GM21381 (cell line): ENCODE results near the gene IQCH.

Experiments used
- ATAC-seq: cut with Tn5 transposase; IDR thresholded peaks from one replicate; pipeline ENCODE4 v1.9.1; 2021; ENCODE audit warnings: mild to moderate bottlenecking, moderate library complexity; ENCODE audit not compliant: unreplicated experiment

The IQCH gene

GRCh38 chr15:67480741-67481140, 226.2 kb downstream of the IQCH start:
- ATAC-seq: no peak

GRCh38 chr15:67481680-67482079, 227.1 kb downstream of the IQCH start:
- no peak for ATAC-seq

GRCh38 chr15:67495585-67495984, 241.0 kb downstream of the IQCH start:
- ATAC-seq: no peak

GRCh38 chr15:67501177-67501835, 246.7 kb downstream of the IQCH start:
- no peak for ATAC-seq

GRCh38 chr15:67501836-67502461, 247.4 kb downstream of the IQCH start:
- ATAC-seq: no peak

- ATAC-seq: no peak
Observed at GRCh38 chr15:67504056-67504455, 249.5 kb downstream of the IQCH start.

GRCh38 chr15:67504796-67505195, 250.2 kb downstream of the IQCH start:
- ATAC-seq: no peak

GRCh38 chr15:67505675-67506572, 251.3 kb downstream of the IQCH start:
- ATAC-seq: no peak

- ATAC-seq: no peak
Observed at GRCh38 chr15:67506775-67507747, 252.5 kb downstream of the IQCH start.

GRCh38 chr15:67508407-67508806, 253.8 kb downstream of the IQCH start:
- no peak for ATAC-seq

GRCh38 chr15:67509918-67510317, 255.3 kb downstream of the IQCH start:
- no peak for ATAC-seq

- ATAC-seq: no peak
Observed at GRCh38 chr15:67510597-67511190, 256.1 kb downstream of the IQCH start.

GRCh38 chr15:67511606-67512005, 257.0 kb downstream of the IQCH start:
- no peak for ATAC-seq

GRCh38 chr15:67512140-67512539, 257.6 kb downstream of the IQCH start:
- no peak for ATAC-seq

GRCh38 chr15:67512933-67513714, 258.5 kb downstream of the IQCH start:
- no peak for ATAC-seq

GRCh38 chr15:67515090-67515489, 260.5 kb downstream of the IQCH start:
- ATAC-seq: no peak

GRCh38 chr15:67515557-67515956, 261.0 kb downstream of the IQCH start:
- ATAC-seq: no peak

- ATAC-seq: no peak
Observed at GRCh38 chr15:67520321-67521028, 265.9 kb downstream of the IQCH start.
